Subcutaneous abdominal adipose tissue (tissue), 5 donors: Measurements from ENCODE around the gene EVPL.
A peak's percentile ranks its signal among the peaks of the same experiment; 100 is the strongest.
"Not testable (repeated sequence)": the region's sequence is repeated elsewhere in the genome, so short reads cannot be mapped to it uniquely, and the experiment has no call there.

Source experiments
- H3K27ac ChIP-seq: one replicate; pipeline ENCODE4 v1.7.0; 2013; ENCODE audit warnings: low read depth, mild to moderate bottlenecking, inconsistent platforms, low read length, moderate library complexity
- H3K27me3 ChIP-seq, 5 donors: one replicate each; pipeline ENCODE4 v1.7.0; 2013; ENCODE audit warnings: low read length in 5 of 5, inconsistent platforms in 1 of 5; ENCODE audit not compliant: control insufficient read depth in 5 of 5, insufficient read depth in 4 of 5
- H3K36me3 ChIP-seq, 5 donors: one replicate each; pipeline ENCODE4 v1.7.0; 2013; ENCODE audit warnings: low read length in 5 of 5; ENCODE audit not compliant: control insufficient read depth in 5 of 5, insufficient read depth in 5 of 5
- H3K4me1 ChIP-seq, 5 donors: one replicate each; pipeline ENCODE4 v1.7.0; 2013; ENCODE audit warnings: low read length in 5 of 5, mild to moderate bottlenecking in 3 of 5, moderate library complexity in 1 of 5; ENCODE audit not compliant: control insufficient read depth in 5 of 5, insufficient read depth in 5 of 5
- H3K4me3 ChIP-seq, 5 donors: one replicate each; pipeline ENCODE4 v1.7.0; 2013; ENCODE audit warnings: low read length in 5 of 5, low read depth in 1 of 5
- H3K9ac ChIP-seq, 5 donors: one replicate each; pipeline ENCODE4 v1.7.0; 2013; ENCODE audit warnings: low read length in 5 of 5, mild to moderate bottlenecking in 4 of 5, moderate library complexity in 3 of 5
- H3K9me3 ChIP-seq, 5 donors: one replicate each; pipeline ENCODE4 v1.7.0; 2013; ENCODE audit warnings: low read length in 5 of 5; ENCODE audit not compliant: control insufficient read depth in 5 of 5
- donor health status: healthy.
- donor health status: healthy.
- donor health status: healthy.
- donor health status: healthy.
- donor health status: healthy.

The EVPL gene

GRCh38 chr17:76048025-76048605 lies 21.0 kb upstream of the EVPL start:
- no peak overlapping the region for H3K27ac ChIP-seq
- no peaks in the 10 kb centered on the region for H3K27me3 ChIP-seq
- no peaks in the 10 kb centered on the region for H3K4me1 ChIP-seq
- no peaks in the 10 kb centered on the region for H3K9me3 ChIP-seq
- no peak overlapping the region for H3K9ac ChIP-seq
- peaks cover 17 to 93% (median 85%) of the 10 kb centered on the region in 5 donors for H3K36me3 ChIP-seq
- no peak overlapping the region for H3K4me3 ChIP-seq

DNA sequence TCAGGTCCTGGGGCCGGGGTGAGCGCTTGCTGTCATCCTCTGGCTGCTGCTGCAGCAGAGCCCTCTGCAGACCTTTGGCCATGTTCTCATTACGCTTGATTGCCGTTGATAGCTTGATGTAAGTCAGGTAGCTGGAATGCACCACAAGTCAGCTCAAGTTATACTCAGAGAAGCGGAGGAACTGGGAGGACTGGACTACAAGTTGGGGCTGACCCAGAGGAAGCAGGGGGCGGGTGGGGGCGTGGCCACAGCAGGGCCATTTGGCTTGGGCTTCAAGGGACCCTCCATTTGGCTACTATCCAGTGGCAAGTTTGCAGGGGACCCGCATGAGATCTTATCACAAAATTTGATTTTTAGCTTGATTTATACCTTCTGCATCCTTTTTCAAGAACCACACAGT lies 19.0 kb upstream of the EVPL start:
- H3K27ac ChIP-seq: no peak overlapping the region
- H3K9ac ChIP-seq: no peak overlapping the region
- H3K4me1 ChIP-seq: no peaks in the 10 kb centered on the region
- H3K36me3 ChIP-seq: peaks cover 17 to 97% (median 92%) of the 10 kb centered on the region in 5 donors
- no peaks in the 10 kb centered on the region for H3K27me3 ChIP-seq
- H3K4me3 ChIP-seq: no peak overlapping the region
- H3K9me3 ChIP-seq: no peaks in the 10 kb centered on the region

DNA sequence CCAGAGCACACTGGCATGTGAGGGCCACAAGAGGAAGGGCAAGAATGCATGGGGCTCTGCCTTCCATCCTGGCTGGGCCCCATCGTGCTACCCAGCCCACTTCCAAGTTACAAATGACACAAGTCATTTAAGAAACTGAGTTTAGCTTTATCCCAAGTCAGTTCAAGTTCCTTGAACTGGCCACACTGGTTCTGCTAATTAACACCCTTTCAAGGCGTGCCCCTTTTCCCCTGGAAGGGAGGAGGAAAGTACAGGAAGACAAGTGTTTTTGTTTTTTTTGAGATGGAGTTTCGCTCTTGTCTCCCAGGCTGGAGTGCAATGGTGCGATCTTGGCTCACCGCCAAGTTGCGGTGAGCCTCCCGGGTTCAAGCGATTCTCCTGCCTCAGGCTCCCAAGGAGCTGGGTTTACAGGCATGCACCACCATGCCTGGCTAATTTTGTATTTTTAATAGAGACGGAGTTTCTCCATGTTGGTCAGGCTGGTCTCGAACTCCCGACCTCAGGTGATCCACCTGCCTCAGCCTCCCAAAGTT lies 17.4 kb upstream of the EVPL start:
- peaks cover 17 to 97% (median 93%) of the 10 kb centered on the region in 5 donors for H3K36me3 ChIP-seq
- not testable (repeated sequence) for H3K9ac ChIP-seq, H3K4me1 ChIP-seq, H3K27ac ChIP-seq, H3K4me3 ChIP-seq, H3K9me3 ChIP-seq, H3K27me3 ChIP-seq

GRCh38 chr17:76042868-76043267 lies 15.8 kb upstream of the EVPL start:
- peaks cover 9 to 97% (median 91%) of the 10 kb centered on the region in 5 donors for H3K36me3 ChIP-seq

DNA sequence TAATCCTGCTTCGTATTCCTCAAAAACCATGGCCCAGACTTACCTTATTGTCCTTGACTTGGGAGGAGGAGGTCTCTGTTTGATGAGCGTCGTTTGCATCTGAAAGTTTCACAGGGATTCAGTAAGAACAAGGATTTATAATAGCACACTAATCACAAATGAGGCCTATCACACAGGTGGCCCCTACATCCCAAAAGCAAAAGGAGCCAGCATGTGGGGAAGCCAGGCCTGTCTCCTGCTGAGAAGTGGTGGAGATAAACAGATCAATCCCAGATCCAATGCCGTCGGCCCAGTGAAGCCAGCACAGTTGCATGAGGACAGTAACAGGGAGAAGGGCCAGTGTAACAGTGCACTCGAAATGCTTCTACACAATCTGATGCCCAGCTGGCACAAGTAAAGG lies 13.3 kb upstream of the EVPL start:
- H3K36me3 ChIP-seq: peaks cover 12 to 74% (median 70%) of the 10 kb centered on the region in 5 donors

More at GRCh38 chr17:76042868-76043267, 15.8 kb upstream of the EVPL start:
- not testable (repeated sequence) for H3K9ac ChIP-seq, H3K27ac ChIP-seq, H3K9me3 ChIP-seq, H3K27me3 ChIP-seq, H3K4me3 ChIP-seq, H3K4me1 ChIP-seq

DNA sequence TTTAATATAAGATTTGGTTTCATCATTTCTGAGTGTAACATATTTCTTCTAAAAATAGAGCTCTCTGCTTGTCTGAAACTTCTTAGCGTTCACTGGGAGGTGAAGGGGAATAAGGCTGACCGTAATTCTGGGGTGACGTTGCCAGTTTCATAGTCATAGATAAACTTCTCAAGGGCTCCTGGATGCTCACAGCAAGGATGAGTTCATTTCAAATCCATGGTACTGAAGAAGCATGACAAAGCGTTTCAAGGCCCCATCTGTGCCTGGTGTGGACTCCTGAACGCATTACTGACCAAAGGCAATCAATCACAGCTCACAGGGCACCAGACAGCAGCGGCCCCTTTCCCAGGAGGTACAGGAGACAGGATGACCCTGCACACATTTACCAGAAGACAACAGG lies 12.0 kb upstream of the EVPL start:
- Histone ChIP-seq H3K4me3 (no peak overlapping the region), H3K9me3 (no peaks in the 10 kb centered on the region), H3K4me1 (peaks cover 0 to 4% (median 0%) of the 10 kb centered on the region in 5 donors), H3K27ac (no peak overlapping the region), H3K36me3 (peaks cover 12 to 62% (median 57%) of the 10 kb centered on the region in 5 donors), H3K9ac (no peak overlapping the region), H3K27me3 (no peaks in the 10 kb centered on the region)

More for the DNA sequence above, 13.3 kb upstream of the EVPL start:
- H3K4me3 ChIP-seq: no peak overlapping the region
- H3K9me3 ChIP-seq: no peaks in the 10 kb centered on the region
- H3K9ac ChIP-seq: no peak overlapping the region
- H3K4me1 ChIP-seq: peaks cover 0 to 4% (median 0%) of the 10 kb centered on the region in 5 donors
- H3K27me3 ChIP-seq: no peaks in the 10 kb centered on the region
- H3K27ac ChIP-seq: no peak overlapping the region

DNA sequence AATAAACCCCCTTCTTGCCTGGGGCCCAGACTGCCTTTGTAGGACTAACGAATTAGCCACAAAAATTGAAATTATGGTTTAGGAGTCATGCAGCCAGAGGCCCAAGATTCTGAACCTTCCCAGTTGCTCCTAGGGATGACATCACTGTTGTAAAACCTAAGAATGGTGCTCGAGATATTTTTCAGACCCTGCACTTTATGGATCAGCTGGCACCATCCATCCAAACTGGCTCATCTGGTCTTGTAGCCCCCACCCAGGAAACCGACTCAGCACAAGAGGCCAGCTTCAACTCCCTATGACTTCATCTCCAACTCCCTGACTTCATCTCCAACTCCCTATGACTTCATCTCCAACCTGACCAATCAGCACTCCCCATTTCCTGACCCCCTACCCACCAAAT lies 10.9 kb upstream of the EVPL start:
- Histone ChIP-seq H3K4me1 (peaks cover 0 to 4% (median 0%) of the 10 kb centered on the region in 5 donors), H3K27me3 (no peaks in the 10 kb centered on the region), H3K4me3 (no peak overlapping the region), H3K9ac (no peak overlapping the region), H3K9me3 (no peaks in the 10 kb centered on the region), H3K36me3 (peaks cover 10 to 51% (median 46%) of the 10 kb centered on the region in 5 donors), H3K27ac (no peak overlapping the region)

DNA sequence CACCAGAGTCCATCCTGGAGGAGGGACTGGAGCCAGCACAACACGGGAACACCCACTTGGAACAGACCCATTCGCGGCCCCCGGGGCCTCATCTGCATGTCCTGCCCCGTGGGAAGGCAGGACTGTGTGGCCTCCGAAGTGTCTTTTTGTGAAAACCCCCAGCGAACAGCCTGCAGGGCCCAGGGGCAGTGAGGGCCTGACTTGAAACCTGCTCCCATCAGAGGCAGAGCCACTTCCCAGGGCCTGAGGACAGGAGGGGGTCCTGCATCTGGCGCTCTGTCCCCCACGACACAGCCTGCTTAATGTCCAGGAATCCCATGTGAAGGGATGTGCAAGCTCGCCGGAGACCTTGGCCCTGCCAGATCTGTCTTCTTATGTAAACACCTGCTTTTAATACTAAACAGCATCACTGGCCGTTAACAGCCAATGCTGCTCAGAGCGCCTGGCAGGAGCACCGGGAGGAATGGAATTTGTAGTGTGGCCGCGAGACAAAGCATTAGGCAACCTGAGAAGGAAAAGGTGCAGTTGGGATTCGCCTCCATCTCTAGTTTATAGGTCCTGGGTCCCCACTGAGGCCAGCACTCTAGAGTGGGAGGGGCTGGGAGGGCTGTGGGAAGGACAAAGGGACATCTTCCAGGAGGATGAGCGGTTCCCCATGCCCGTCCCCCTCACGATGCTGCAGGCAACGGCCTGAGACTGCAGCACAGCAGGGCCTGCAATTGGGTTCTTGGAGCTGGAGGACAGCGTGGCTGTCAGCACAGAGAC lies 9.6 kb upstream of the EVPL start:
- Histone ChIP-seq H3K4me1 (peaks cover 0 to 4% (median 0%) of the 10 kb centered on the region in 5 donors), H3K27ac (no peak overlapping the region), H3K36me3 (peaks cover 10 to 39% (median 36%) of the 10 kb centered on the region in 5 donors)

DNA sequence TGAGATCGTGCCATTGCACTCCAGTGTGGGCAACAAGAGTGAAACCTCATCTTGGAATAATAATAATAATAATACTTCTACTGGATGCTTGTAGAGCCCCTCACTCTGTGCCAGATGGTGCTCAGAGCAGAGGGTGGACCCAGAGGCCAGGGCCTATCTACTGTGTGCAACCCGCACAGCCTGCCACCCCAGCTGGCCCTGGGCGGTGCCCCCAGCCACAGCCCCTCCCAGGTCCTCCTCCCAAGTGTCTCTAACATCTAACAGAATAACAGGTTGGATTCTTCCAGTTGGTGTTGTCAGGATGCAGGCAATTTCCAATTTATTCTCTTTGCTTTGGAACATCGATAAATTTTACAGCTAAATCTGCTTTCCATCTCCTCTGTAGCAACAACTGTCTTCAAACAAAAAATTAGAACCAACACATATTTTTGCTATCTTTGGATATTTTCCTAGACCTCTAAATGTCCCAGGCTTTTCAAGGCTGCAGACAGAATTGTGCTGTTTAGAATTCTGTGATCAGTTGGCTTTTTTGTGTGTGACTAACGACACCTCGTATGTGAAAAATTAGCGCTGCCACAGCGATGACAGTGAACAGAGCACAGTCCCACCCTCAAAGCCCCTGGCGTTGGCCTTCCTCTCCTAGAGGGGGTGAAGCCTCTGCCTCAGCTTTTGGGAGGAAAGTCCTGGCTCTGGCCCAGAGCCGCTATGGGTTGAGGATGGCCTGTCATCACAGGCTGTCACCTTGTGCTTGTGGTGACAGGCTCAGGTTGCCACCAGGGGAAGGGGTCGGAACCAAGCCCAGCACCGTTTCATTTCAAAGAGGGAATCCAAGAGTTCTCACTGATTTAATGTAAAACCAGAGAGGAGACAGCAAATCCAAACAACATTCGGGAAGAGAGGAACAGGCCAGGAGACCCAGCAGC lies 7.6 kb upstream of the EVPL start:
- Histone ChIP-seq H3K27ac (no peak overlapping the region), H3K4me1 (peaks cover 0 to 6% (median 3%) of the 10 kb centered on the region in 5 donors), H3K9me3 (no peaks in the 10 kb centered on the region), H3K4me3 (no peak overlapping the region), H3K27me3 (peaks cover 0 to 4% (median 0%) of the 10 kb centered on the region in 5 donors), H3K9ac (peak overlapping the region in 1 of 5 donors; percentile 42), H3K36me3 (peaks cover 7 to 19% (median 16%) of the 10 kb centered on the region in 5 donors)

More for the DNA sequence above, 9.6 kb upstream of the EVPL start:
- Histone ChIP-seq H3K27me3 (peaks cover 0 to 3% (median 0%) of the 10 kb centered on the region in 5 donors), H3K9ac (no peak overlapping the region), H3K4me3 (no peak overlapping the region), H3K9me3 (no peaks in the 10 kb centered on the region)
